Prostate gland (tissue), 2 donors: ENCODE data around the gene NOX3.

ENCODE experiments used
- CTCF ChIP-seq, 4 experiments: fragments of 200-600 bp in 2 of 4; fragments of 450-650 bp in 2 of 4; sonication (generic) in 2 of 4; IDR thresholded peaks; 1 replicate in 3 of 4; 2 replicates in 1 of 4; pipeline ENCODE4 v1.5.1; 2016 to 2019; ENCODE audit warnings: antibody characterized with exemption in 4 of 4, mild to moderate bottlenecking in 2 of 4, moderate library complexity in 2 of 4
- POLR2AphosphoS5 ChIP-seq: sonication (generic); formaldehyde crosslinking; IDR thresholded peaks from one replicate; pipeline ENCODE4 v1.6.1; 2017; ENCODE audit warnings: antibody characterized with exemption

DNA sequence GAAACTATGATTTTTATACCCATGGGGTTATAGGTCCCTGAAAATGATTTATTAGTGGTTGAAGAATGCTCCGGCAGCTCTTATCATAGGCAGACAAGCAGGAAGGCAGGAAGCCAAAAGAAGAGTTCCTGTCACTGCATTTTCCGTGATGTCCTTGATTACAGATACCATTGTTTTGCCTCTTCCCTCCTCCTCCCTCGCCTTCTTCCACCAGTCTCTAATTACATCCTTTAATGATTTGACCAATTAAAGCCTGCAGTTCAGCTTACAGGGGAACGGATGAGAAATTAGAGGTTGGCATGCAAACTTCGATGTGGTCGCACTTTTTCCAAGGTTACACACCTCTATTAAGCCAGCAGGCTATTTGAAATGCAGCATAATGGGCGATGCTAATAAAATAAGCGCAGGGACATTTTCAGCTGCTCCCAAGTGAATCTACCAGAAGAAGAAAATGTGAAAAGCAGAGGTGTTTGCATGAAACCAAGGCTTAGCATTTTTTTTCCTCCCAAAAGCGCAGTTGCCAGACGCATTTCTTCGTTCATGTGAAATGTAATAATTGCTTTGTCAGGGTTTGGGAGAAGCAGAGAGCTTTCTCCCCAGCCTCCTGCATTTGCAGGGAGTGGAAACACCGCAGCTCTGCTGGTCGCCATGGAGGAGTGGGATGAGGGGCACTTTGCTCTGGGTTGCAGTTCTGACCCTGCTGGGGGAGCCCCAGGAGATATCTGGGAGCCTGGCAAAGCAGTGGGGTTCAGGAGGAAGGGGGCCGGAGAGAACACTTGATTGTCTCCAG is 6.0 kb downstream of the NOX3 start:
- no peak for TF ChIP-seq CTCF (IDR thresholded peaks at IDR 0.05)
- no peak for TF ChIP-seq POLR2AphosphoS5
